Parathyroid adenoma (tissue), 2 donors: ENCODE data around the gene PDE8B.
"Not testable (repeated sequence)": the region's sequence is repeated elsewhere in the genome, so short reads cannot be mapped to it uniquely, and the experiment has no call there.

ENCODE experiments used
- H2AFZ ChIP-seq: fragments of 300-600 bp; sonication (generic); one replicate; pipeline ENCODE4 v1.7.0; 2017; ENCODE audit warnings: antibody characterized with exemption, mild to moderate bottlenecking
- H3K27ac ChIP-seq: fragments of 300-600 bp; sonication (generic); one replicate; pipeline ENCODE4 v1.7.0; 2017
- H3K27me3 ChIP-seq: fragments of 300-600 bp; sonication (generic); one replicate; pipeline ENCODE4 v1.7.0; 2017; ENCODE audit warnings: low read length; ENCODE audit not compliant: control insufficient read depth, insufficient read depth
- H3K36me3 ChIP-seq: fragments of 300-600 bp; sonication (generic); one replicate; pipeline ENCODE4 v1.7.0; 2017; ENCODE audit warnings: low read length; ENCODE audit not compliant: control insufficient read depth, insufficient read depth
- H3K4me1 ChIP-seq: fragments of 300-600 bp; sonication (generic); one replicate; pipeline ENCODE4 v1.7.0; 2017; ENCODE audit warnings: control low read depth
- H3K4me2 ChIP-seq: fragments of 300-600 bp; sonication (generic); one replicate; pipeline ENCODE4 v1.7.0; 2017; ENCODE audit warnings: low read length
- H3K4me3 ChIP-seq: fragments of 300-600 bp; sonication (generic); one replicate; pipeline ENCODE4 v1.7.0; 2017; ENCODE audit warnings: low read depth, low read length
- H3K79me2 ChIP-seq: fragments of 300-600 bp; sonication (generic); one replicate; pipeline ENCODE4 v1.7.0; 2017; ENCODE audit warnings: control low read depth
- H3K9ac ChIP-seq: fragments of 300-600 bp; sonication (generic); one replicate; pipeline ENCODE4 v1.7.0; 2017; ENCODE audit warnings: mild to moderate bottlenecking
- H3K9me3 ChIP-seq: fragments of 300-600 bp; sonication (generic); one replicate; pipeline ENCODE4 v1.7.0; 2017; ENCODE audit warnings: low read length; ENCODE audit not compliant: control insufficient read depth
- TF ChIP-seq, protein P1 (sequence below): fragments of 300-600 bp; sonication (generic); IDR thresholded peaks from one replicate; pipeline ENCODE4 v1.7.0; 2017; ENCODE audit warnings: antibody characterized with exemption, mild to moderate bottlenecking
- donor health status: primary hyperparathyroidism.

PDE8B gene

DNA sequence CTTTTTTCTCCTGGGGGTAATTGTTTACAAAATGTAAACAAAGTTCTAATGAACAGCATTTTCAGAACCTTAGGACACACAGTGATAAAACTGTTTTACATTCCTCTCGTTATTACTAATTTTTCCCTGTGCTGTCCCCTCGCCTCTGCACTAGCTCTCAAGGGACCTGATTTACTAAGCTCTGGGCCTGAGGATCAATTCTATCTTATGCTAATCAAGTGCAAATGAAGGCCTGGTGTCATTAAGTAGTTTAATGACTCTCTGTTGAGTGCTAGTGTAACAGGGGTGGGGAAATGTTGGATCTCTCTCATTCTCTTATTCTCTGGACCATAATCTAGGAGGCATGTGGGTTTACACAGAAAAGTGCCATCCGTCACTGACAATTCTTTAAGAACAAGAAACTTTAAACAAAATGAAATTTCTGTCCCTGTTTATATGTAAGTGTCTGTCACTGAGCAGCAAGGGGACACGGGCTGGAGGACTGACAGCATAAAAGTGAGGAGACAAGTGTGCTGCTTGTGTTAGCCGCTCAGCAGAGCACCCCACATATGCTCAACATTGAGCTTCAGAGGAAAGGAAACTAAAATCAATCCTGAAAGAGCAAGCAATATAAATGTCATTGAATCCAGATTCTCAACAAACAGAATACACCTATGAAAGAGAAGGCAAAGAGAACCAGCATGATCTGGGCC lies 166.3 kb downstream of the PDE8B start:
- TF ChIP-seq, protein P1, sequence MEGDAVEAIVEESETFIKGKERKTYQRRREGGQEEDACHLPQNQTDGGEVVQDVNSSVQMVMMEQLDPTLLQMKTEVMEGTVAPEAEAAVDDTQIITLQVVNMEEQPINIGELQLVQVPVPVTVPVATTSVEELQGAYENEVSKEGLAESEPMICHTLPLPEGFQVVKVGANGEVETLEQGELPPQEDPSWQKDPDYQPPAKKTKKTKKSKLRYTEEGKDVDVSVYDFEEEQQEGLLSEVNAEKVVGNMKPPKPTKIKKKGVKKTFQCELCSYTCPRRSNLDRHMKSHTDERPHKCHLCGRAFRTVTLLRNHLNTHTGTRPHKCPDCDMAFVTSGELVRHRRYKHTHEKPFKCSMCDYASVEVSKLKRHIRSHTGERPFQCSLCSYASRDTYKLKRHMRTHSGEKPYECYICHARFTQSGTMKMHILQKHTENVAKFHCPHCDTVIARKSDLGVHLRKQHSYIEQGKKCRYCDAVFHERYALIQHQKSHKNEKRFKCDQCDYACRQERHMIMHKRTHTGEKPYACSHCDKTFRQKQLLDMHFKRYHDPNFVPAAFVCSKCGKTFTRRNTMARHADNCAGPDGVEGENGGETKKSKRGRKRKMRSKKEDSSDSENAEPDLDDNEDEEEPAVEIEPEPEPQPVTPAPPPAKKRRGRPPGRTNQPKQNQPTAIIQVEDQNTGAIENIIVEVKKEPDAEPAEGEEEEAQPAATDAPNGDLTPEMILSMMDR: no peak
- Histone ChIP-seq H3K4me3 (no peak overlapping the region), H3K79me2 (no peaks in the 10 kb centered on the region), H3K4me1 (no peaks in the 10 kb centered on the region), H3K27me3 (no peaks in the 10 kb centered on the region), H3K9ac (no peak overlapping the region), H3K9me3 (no peaks in the 10 kb centered on the region), H3K36me3 (no peaks in the 10 kb centered on the region), H3K27ac (no peak overlapping the region), H2AFZ (no peak overlapping the region), H3K4me2 (no peak overlapping the region)

DNA sequence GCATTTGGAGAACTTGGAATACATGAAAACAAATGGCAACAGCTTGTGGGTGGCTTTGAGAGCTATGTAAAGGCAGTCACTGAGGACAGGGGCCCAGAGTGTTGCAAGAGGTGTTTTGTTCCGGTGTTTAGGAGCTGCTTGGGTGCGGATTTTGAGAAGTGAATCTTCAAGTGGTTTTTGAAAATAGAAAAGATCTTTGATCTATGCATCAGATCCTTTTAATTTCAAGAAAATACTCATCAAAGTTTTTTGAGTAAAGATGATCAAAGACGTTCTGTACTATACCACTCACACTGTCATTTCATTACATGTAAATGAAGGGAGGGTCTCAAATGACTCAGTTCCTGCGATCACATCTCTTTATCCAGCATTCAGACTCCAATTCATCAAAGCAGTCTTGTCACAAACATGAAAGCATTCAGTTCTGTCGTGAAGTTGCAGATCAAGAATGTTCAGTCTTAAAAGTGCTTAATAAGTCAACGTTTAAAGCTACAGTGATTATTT lies 169.1 kb downstream of the PDE8B start:
- H3K9me3 ChIP-seq: no peaks in the 10 kb centered on the region
- TF ChIP-seq, protein P1: no peak
- no peaks in the 10 kb centered on the region for H3K27me3 ChIP-seq
- no peak overlapping the region for H3K4me3 ChIP-seq
- no peak overlapping the region for H3K27ac ChIP-seq
- H3K36me3 ChIP-seq: no peaks in the 10 kb centered on the region
- no peaks in the 10 kb centered on the region for H3K79me2 ChIP-seq
- no peak overlapping the region for H3K4me2 ChIP-seq
- no peak overlapping the region for H2AFZ ChIP-seq
- H3K9ac ChIP-seq: no peak overlapping the region
- H3K4me1 ChIP-seq: no peaks in the 10 kb centered on the region

GRCh38 chr5:77380636-77381035 lies 170.2 kb downstream of the PDE8B start:
- H3K27ac ChIP-seq: no peak overlapping the region
- H3K36me3 ChIP-seq: no peaks in the 10 kb centered on the region
- H3K9ac ChIP-seq: no peak overlapping the region
- H3K4me1 ChIP-seq: no peaks in the 10 kb centered on the region
- no peaks in the 10 kb centered on the region for H3K9me3 ChIP-seq
- no peak overlapping the region for H3K4me3 ChIP-seq
- no peak overlapping the region for H2AFZ ChIP-seq
- H3K27me3 ChIP-seq: no peaks in the 10 kb centered on the region
- H3K79me2 ChIP-seq: no peaks in the 10 kb centered on the region
- TF ChIP-seq, protein P1: no peak
- H3K4me2 ChIP-seq: no peak overlapping the region

DNA sequence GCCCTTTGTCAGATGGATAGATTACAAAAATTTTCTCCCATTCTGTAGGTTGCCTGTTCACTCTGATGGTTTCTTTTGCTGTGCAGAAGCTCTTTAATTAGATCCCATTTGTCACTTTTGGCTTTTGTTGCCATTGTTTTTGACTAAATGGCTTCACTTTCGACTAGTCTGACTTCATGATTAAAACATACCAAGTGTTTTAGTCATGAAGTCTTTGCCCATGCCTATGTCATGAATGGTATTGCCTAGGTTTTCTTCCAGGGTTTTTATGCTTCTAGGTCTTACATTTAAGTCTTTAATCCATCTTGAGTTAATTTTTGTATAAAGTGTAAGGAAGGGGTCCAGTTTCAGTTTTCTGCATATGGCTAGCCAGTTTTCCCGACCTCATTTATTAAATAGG lies 172.9 kb downstream of the PDE8B start:
- not testable (repeated sequence) for H3K79me2 ChIP-seq, H3K9me3 ChIP-seq, H3K4me3 ChIP-seq, H3K27me3 ChIP-seq, H3K4me1 ChIP-seq, H3K4me2 ChIP-seq, H2AFZ ChIP-seq, H3K27ac ChIP-seq, H3K36me3 ChIP-seq, H3K9ac ChIP-seq

DNA sequence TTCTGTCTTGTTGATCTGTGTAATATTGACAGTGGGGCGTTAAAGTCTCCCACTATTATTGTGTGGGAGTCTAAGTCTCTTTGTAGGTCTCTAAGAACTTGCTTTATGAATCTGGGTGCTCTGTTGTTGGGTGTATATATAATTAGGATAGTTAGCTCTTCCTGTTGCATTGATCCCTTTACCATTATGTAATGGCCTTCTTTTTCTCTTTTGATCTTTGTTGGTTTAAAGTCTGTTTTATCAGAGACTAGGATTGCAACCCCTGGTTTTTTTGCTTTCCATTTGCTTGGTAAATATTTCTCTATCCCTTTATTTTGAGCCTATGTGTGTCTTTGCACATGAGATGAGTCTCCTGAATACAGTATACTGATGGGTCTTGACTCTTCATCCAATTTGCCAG lies 175.9 kb downstream of the PDE8B start:
- not testable (repeated sequence) for H3K9me3 ChIP-seq, H3K4me2 ChIP-seq, H3K79me2 ChIP-seq, H3K27ac ChIP-seq, H3K4me3 ChIP-seq, H3K9ac ChIP-seq, H3K4me1 ChIP-seq, H3K27me3 ChIP-seq, H2AFZ ChIP-seq, H3K36me3 ChIP-seq

DNA sequence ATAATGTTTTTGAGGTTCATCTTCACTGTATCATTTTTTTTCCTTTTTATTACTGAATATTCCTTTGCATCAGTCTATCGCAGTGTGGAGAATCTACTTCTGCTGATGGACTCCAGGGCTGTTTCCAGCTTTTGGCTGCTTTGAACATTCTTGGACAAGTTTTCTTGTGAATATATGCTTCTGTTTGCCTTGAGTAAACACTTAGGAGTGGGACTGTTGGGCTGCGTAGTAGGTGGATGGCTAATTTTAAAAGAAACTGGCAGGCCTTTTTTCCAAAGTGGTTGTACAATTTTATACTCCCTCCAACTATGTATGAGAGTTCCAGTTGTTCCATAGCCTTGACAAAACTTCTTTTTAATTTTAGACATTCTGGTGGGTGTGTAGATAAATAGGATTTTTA lies 179.3 kb downstream of the PDE8B start:
- no peak overlapping the region for H3K27ac ChIP-seq

More for the DNA sequence above, 179.3 kb downstream of the PDE8B start:
- H2AFZ ChIP-seq: no peak overlapping the region
- TF ChIP-seq, protein P1: no peak
- H3K79me2 ChIP-seq: no peaks in the 10 kb centered on the region
- H3K36me3 ChIP-seq: no peaks in the 10 kb centered on the region
- no peaks in the 10 kb centered on the region for H3K9me3 ChIP-seq
- no peaks in the 10 kb centered on the region for H3K27me3 ChIP-seq
- H3K4me2 ChIP-seq: no peak overlapping the region
- no peak overlapping the region for H3K4me3 ChIP-seq
- no peaks in the 10 kb centered on the region for H3K4me1 ChIP-seq
- no peak overlapping the region for H3K9ac ChIP-seq
